GM19468 (cell line): ENCODE measurements around the gene THSD7B.

Experiments used
- ATAC-seq: cut with Tn5 transposase; IDR thresholded peaks from one replicate; pipeline ENCODE4 v1.9.1; 2021; ENCODE audit warnings: mild to moderate bottlenecking, moderate library complexity, moderate number of reproducible peaks; ENCODE audit not compliant: unreplicated experiment; ENCODE audit errors: extremely low read depth

Gene THSD7B

DNA sequence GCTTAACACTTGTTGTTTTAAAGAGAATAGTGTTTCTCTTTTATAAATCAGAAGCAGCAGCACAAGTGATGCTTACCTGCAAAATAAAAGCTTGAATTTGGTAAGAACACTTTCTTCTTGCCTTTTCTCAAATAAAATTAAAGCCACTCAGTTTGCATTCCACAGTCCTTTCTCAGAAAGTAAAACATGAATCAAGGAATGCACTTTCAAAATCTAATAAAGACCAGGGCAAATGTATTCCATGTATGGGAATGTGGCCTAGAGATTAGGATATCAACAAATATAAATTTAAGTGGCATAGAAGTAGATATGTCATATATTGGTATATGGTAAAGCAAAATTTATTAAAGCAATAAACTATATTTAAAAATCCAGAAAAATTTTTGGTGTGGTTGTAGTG lies 352.8 kb downstream of the THSD7B start:
- ATAC-seq = no peak

DNA sequence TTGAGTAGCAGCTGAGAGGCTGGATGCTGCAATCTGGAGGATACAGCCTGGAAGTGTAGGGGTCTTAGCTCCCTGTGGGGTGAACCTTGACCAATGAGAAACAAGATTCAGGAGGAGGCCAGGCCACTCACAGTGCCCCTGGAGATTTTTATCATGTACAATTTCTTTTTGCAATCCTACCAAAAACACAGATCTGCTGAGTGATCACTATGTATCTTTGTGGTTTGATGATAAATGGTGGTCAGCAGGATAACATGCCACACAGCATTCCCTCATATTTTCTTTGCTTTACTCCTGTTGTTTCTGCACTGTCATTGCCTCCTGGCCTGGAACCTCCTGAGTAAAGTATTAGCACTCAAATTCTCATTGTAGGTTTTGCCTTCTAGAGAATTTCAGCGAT lies 357.9 kb downstream of the THSD7B start:
- no peak for ATAC-seq

DNA sequence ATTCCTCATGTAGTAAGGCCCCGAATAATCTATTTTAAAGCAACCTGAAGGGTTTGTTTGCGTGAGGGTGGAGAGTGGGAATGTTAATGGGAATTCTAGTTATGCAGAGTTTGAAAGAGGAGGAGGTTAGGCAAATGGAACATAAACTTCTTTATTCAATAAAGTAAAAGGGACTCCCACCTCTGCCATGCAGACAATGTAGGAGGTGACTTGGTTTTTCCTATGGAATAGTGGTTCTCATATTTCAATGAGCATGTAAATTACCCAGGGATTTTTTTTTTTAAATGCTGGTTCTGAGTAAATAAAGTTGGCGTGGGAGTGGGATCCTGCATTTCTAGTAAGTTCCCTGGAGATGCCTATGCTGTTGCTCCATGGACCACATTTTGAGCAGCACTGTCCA lies 367.9 kb downstream of the THSD7B start:
- no peak for ATAC-seq

DNA sequence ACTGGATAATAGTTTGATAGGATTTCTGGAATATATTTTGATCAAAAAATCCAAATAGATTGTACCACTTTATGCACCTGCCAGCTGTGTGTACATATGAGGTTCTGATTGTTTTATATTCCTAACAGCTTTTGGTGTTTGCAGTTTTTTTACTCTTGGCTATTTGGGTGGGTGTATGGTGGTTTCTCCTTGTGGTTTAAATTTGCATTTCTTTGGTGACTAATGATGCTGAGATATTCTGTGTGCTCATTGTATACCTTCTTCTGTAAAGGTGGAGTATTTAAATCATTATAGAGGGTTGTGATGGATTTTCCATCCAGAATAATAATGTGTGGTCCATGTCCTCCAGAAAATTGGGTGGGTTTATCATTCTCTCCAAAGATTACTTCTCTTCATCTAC lies 372.9 kb downstream of the THSD7B start:
- ATAC-seq = no peak

DNA sequence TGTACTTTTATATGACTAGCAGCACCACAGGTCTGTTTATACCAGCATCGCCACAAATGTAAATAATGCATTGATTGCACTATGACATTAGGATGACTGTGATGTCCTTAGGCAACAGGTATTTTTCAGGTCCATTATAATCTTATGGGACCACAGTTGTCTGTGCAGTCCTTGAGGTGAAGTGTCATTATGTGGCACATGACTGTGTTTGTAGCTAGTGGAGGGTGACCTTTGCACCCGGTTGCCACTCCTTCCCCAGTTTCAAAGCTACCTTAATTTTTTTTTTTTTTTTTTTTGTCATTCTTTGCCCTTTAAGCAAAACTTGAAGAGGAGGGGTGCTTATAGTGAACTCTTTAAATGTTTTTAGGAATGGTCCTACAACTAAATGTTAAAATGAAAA lies 386.4 kb downstream of the THSD7B start:
- ATAC-seq = no peak

DNA sequence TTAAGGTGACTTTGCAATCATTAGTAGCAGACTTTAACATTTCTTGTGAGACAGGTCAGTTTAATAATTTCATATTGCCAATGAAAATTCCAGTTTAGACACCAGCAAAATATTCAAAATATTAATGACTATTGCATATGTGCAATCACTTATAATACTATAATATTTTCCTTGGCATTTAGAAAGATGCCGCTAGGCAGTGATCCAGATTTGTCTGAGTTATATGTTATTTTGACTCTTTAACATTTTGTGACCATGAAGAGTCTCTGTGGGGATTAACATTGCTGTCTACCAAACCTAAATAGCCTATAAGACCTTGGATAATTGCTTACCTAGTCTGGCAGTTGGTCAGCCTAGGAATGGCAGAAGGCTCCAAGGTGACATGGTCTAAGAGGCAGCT lies 389.6 kb downstream of the THSD7B start:
- ATAC-seq = no peak

DNA sequence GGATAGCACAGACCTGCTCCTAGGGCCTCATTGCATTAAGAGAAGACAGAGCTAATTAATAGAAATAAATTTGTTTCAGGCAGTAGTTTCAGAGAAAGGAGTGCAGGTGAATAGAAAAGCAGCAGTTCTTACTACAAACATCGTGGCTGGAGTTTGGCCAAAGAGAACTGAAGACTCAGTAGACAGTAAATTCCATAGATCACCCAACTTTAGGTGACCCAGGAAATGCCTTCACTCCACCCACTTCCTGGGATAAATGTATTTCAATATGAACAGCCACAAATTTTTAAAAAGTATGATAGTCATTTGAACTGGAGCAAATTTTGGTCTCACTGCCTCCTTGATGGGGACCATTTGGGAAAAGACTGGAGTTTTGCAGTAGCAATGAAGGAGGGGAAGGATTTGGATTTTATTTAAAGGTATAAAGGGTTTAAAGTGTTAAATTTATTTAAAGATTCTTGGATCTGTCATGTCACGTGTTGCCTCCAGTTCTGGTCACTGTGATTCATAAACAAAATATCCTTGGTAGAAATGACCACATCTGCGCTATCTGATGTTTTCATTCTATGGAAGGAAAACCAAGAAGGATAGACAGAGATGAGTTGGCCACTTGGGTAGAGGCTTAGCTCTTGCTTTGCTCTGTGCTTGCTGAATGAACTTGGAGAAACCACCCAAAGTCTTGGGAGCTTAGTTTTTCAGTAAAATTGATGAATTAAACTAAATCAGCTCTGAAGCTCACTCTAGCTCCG lies 390.2 kb downstream of the THSD7B start:
- ATAC-seq = no peak

DNA sequence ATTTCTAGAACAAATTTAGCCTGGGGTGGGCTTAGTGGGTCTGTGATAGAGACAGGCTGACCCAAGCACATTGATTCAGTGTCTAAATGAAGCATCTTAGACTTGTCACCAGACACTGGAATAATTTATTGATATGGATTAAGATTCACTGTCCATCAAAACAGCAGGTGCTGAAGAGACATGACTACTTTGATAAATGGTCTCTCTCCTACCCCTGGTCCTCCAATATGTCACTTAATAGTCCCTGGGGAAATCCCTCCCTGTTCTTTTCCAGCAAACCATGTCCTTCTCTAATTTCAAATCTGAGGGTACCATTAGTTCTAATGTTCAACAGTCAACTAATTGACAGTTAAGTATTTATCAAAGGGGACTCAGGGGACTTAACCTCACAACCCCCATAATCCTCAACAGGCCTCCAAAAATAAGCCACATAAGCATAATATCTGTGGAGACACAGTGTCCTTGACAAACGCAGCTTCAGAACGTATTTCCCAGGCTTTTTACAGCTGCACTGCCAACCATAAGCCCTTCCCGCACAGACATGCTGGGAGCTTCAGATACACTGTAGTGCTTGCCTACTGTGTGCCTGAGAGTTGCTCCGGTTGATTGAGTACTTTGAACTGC lies 391.0 kb downstream of the THSD7B start:
- ATAC-seq = no peak

DNA sequence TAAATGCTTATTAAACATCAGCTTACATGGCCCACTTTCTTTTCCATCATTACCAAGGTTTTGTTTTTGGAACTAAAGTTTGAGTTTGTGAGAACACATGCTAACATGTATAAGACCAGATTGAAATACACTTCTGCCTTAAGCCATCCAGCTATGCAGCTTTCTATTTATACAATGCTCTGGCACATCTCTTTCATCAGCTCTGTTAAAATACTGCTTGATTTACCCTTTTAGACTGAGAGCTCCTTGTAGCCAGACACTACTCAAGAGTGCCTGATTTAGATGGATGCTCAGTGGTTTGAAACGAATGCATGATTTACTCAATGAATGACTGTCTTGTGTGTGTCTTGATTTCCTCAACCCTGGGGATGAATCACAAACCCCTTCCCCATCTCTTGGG lies 392.5 kb downstream of the THSD7B start:
- ATAC-seq = no peak

DNA sequence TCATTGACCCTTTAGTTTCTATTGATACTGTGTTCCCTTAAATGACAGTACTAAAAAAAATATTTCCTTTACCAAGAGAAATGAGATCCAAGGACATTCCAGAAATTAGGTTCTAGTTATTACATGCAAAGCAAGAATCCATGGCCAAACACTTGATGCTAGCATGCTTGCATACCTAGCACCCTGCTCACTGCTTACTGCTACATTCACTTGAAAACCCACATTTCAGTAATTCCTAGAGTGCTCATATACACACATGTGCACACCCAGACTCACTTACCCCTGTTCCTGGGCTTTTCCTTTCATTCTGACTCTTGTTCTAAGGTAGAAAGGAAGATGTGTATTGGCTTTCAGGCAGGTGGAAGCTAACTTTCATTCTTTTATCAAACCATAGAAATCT lies 395.9 kb downstream of the THSD7B start:
- ATAC-seq = no peak

DNA sequence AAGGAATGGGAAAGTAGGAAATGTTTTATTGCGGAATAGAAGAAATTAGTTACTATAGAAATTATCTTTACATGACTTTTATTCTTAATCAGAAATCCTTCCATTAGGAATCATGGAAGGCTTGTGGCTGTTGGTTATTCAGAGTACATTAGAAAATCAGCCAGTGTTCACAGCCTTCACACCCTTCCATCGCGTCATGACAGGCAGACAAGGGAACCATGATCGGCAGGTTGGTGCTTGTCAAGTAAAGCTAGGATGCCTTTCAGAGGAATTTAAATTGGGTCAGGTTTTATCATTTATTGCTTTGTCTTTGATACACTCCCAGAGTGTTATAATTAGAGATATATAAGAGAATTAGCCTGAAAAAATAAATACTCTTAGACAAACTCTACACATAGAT lies 400.6 kb downstream of the THSD7B start:
- no peak for ATAC-seq

DNA sequence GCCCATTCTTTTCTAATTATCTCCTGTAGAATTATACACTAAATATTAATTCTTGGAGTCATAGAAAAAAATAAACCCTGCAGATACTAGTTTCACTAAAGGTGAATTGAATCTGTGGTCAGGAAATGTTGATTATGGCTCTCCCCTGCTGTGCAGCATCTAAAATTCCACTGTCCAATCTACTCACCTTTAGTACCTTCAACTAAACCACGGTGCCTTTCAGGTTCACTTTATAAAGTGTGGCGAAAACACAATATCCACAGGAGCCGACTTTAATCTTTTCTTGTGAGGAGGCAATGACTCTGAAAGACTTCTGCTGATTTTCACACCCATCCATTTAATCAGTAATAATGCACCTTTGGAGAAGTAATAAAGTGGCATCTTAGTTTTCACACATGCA lies 402.3 kb downstream of the THSD7B start:
- no peak for ATAC-seq

DNA sequence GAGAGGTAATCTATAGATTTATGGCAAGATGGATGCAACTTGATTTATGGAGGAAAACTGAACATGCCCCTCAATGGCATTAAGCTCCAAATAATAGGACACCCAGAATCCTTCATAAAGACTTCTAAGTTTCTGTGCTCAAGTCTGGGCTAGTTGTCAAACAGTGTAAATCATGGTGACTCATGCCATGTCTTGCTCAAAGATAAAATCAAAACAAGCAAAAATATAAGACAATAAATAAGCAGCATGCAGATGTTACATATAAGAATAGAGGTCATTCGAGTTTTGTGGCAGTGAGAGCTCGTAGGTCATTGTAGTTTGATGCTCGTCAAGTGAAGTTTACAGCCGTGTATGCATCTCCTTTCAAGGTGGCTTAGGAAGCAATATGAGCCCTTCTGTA lies 403.2 kb downstream of the THSD7B start:
- ATAC-seq = no peak

DNA sequence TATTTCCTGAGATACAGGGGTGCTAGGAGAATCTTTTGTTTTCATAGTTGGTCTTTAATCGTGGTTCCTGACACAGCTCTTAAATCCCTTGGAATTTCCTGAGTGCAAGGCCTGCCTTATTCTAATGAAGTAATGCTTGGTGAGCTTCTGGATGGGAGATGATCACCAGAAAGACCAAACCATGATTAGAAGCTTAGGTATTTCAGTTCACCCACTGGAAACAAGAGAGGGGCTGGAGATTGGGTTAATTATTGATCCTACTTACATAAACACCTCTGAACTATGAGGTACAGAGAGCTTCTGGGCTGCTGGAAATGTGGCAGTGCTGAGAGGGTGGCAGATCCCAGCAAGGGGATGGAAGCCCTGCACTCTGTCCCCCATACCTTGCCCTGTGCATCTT lies 406.8 kb downstream of the THSD7B start:
- ATAC-seq = no peak

DNA sequence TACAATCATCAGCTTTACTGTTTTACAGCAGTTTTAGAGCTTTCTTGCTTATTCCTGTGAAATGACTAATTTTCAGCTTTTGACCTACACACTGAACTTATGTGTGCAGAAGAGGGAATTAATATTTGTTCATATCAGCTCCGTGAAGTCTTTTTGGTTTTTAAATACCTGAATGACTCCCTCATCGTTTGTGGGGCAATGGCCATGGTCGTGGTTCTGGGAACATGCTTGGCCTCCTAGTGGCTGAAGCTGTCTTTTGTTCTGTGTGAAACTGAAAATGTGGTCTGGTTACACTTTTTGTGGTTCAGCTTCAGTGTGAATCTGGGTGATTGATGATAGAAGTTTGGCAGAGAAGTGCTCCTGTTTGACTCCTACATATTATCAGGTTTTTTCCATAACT lies 408.1 kb downstream of the THSD7B start:
- peak; percentile 64 for ATAC-seq

DNA sequence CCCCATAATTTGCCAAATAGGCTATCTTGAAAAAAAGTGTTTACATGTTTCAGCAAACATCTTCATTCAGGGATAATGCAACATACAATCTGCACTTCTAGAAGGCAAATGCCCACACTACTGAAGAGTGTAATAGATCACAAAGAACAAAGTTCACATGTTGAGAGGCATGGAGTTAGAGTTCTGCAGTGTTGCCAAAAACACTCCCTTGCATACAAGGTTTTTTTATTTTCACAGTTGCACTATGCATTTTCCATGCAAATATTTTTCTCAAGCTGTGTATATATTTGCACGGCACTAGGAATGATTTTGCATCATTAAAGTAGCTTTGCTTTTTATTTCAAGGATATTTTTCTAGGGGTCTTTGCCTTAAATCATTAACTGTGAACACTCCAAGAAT lies 409.9 kb downstream of the THSD7B start:
- no peak for ATAC-seq

DNA sequence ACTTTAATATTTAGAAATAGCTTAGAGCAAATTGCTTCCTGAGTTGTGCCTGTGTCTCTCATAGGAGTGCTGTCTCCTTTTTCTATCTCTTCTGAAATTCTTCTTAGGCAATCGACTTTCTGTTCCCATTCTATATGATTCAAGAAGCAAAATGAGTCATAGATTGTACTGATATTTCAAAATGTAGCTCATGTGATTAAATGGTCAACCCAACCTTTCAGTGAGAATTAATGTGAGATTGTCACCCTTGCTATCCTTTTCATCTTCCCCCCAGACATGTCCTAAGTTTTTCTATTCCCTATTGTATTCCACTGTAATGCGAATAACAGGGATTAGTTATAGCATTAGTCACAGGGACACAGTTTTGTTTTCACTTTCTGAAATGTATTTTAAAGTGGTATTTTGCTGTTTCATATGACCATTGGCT lies 413.6 kb downstream of the THSD7B start:
- no peak for ATAC-seq

DNA sequence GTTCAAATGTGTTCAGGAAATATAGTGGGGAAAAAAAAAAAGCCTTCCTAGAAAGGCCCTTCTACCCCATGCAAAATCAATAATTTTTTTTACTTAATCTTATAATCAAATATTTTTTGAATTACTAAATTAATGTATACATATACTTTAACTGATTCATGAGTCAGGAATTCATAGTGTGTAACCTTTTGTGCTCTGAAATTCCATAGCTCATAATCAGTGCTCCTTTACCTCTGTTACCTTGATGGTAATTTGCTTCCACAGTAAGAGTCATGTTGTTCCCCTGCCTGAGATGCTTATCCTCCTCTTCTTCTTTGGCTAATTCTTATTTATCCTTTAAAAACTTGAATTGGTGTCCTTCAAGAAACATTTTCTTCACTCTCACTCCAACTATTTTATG lies 414.2 kb downstream of the THSD7B start:
- no peak for ATAC-seq

DNA sequence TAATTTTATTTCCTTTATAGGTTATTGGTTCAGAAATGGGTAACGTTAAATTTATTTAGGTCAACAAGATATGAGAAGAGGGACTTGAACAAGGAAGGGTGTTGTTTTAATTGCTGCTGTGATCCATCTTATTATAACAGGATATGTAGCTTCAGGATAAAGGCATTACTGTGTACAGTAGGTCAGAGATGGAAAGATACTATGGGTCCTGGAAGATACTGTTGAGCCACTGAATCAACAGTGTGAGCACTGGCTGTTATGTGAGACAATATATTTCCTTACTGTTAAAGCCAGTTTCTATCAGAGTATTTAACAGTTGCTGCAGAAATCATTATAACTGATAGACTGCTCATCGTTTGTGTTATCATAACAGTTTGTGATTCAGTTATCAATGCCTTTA lies 414.7 kb downstream of the THSD7B start:
- ATAC-seq = no peak

DNA sequence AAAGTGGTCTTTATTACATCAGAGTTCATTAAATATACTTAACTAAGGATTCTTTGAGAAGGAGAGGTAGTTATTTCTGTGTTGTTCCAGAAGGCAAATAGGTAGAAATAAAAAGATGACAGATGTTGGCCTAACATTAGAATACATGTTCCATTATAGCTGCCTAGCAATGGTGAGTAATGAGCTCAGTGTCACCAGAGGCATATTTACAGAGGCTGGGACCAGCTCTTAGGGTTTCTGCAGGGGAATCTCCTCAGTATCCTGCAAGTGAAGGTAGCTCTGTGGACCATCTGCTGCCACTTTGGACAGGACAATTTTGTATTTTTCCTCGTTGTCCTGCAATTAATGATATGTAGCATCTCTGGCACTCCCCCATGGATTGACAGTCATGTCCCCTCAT lies 416.0 kb downstream of the THSD7B start:
- ATAC-seq = no peak

DNA sequence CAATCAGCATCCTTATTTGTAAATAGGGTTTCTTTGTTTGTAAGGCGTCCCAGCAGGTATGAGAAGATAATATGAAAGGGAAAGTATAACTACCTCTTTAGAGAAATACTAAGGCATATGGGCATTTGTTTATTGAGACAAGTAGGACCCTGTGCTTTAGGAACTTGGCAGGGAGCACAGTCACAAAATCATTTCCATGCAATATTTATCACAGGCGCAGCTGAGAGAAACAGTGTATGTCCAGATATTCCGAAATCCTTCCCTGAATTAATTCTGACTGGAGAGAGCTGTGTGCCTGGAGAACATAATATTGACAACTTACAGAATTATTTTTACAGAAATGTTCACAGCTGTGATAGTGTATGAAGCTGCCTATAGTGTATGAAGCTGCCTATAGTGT lies 416.7 kb downstream of the THSD7B start:
- no peak for ATAC-seq

DNA sequence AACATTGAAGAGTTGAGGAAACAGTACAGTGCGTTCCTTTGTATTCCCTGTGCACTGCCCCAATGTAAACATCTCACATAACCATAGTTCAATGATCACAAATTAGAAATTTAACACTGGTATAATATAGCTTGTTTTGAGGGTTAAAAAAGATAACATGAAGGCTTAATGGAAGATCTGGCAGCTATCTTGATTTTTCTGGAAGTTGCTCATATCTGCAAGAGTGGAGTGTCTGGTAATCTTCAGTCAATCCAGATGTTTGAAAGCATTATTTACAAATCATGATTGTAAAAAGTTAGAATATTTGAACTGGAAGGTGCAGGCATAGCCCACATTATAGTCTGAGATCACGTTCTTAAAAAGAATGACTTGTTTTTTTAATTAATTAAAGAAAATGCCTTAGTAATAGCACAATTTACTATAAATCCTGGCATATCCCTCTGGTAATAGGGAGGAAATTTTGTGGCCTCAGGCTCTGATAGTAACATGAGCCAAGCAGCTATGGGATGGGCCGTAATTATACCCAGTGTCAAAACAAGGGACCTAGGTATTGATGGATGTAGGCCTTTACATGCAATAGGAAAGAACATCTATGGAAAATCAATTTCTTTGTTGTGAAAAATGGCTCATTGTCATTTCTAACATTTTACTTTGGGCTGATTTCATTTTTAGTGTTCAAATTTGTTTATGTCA lies 418.0 kb downstream of the THSD7B start:
- no peak for ATAC-seq
